HEK293 (cell line): ENCODE results near the gene CACNA1C.

Experiments used
- CTCF ChIA-PET: fragments of 350-600 bp; formaldehyde crosslinking; extraction: SDS; loops from one replicate; lab custom pipeline; 2021; ENCODE audit warnings: antibody characterized with exemption; lab: Yijun Ruan, JAX
- POLR2A ChIA-PET: fragments of 300-600 bp; formaldehyde crosslinking; extraction: SDS; loops from one replicate; lab custom pipeline; 2020; ENCODE audit warnings: antibody characterized with exemption, inconsistent platforms; lab: Yijun Ruan, JAX
- H3K27ac ChIP-seq: fragments of 200-500 bp; sonication (Bioruptor generic); 2 replicates; pipeline ENCODE4 v1.5.1; 2014; ENCODE audit warnings: low read depth, low read length, control low read depth, inconsistent platforms; ENCODE audit errors: extremely low read depth
- H3K36me3 ChIP-seq, 2 experiments: fragments of 200-500 bp in 1 of 2; sonication (Bioruptor generic) in 1 of 2; 1 replicate in 1 of 2; 2 replicates in 1 of 2; pipeline ENCODE4 v1.5.1; 2014 to 2017; ENCODE audit warnings: inconsistent platforms in 2 of 2, low read length in 2 of 2; ENCODE audit not compliant: control insufficient read depth in 2 of 2, insufficient read depth in 1 of 2
- H3K4me1 ChIP-seq: fragments of 200-500 bp; sonication (Bioruptor generic); 2 replicates; pipeline ENCODE4 v1.5.1; 2014; ENCODE audit warnings: mild to moderate bottlenecking, low read length, inconsistent platforms; ENCODE audit not compliant: control insufficient read depth, insufficient read depth
- H3K4me3 ChIP-seq: 2 replicates; pipeline ENCODE4 v1.5.1; 2011; ENCODE audit warnings: low read depth, mild to moderate bottlenecking, control low read depth, low read length, moderate library complexity
- H3K9me3 ChIP-seq: fragments of 200-500 bp; sonication (Bioruptor generic); 2 replicates; pipeline ENCODE4 v1.5.1; 2014; ENCODE audit warnings: low read depth, low read length, inconsistent platforms; ENCODE audit not compliant: control insufficient read depth, insufficient read depth
- GLI4 ChIP-seq: fragments of 450-650 bp; formaldehyde crosslinking; IDR thresholded peaks from 2 replicates; pipeline ENCODE4 v1.5.1; 2016; ENCODE audit warnings: missing biosample characterization, missing genetic modification characterization
- GLIS1 ChIP-seq: fragments of 450-650 bp; formaldehyde crosslinking; IDR thresholded peaks from 2 replicates; pipeline ENCODE4 v1.5.1; 2016; ENCODE audit warnings: missing biosample characterization, missing genetic modification characterization
- HOXD13 ChIP-seq: sonication (generic); formaldehyde crosslinking; IDR thresholded peaks from 2 replicates; pipeline ENCODE4 v1.8.0; 2022; ENCODE audit warnings: missing genetic modification reagents, borderline replicate concordance
- KLF10 ChIP-seq: fragments of 450-650 bp; IDR thresholded peaks from 2 replicates; pipeline ENCODE4 v1.5.1; 2018; ENCODE audit warnings: missing biosample characterization, mild to moderate bottlenecking, missing genetic modification characterization
- WT1 ChIP-seq: fragments of 450-650 bp; formaldehyde crosslinking; IDR thresholded peaks from 2 replicates; pipeline ENCODE4 v1.5.1; 2016; ENCODE audit warnings: missing biosample characterization, missing genetic modification characterization
- ZBTB17 ChIP-seq: fragments of 450-650 bp; formaldehyde crosslinking; IDR thresholded peaks from 2 replicates; pipeline ENCODE4 v1.5.1; 2016; ENCODE audit warnings: missing biosample characterization, missing genetic modification characterization
- ZFP41 ChIP-seq: fragments of 450-650 bp; formaldehyde crosslinking; IDR thresholded peaks from 2 replicates; pipeline ENCODE4 v1.5.1; 2016; ENCODE audit warnings: missing biosample characterization, missing genetic modification characterization, borderline replicate concordance
- ZIC2 ChIP-seq: fragments of 450-650 bp; formaldehyde crosslinking; IDR thresholded peaks from 2 replicates; pipeline ENCODE4 v1.5.1; 2016; ENCODE audit warnings: missing biosample characterization, missing genetic modification characterization
- ZNF146 ChIP-seq: fragments of 450-650 bp; formaldehyde crosslinking; IDR thresholded peaks from 2 replicates; pipeline ENCODE4 v1.5.1; 2016; ENCODE audit warnings: missing biosample characterization, missing genetic modification characterization
- ZNF155 ChIP-seq: fragments of 450-650 bp; formaldehyde crosslinking; IDR thresholded peaks from 2 replicates; pipeline ENCODE4 v1.5.1; 2016; ENCODE audit warnings: missing biosample characterization, missing genetic modification characterization
- ZNF174 ChIP-seq: fragments of 450-650 bp; formaldehyde crosslinking; IDR thresholded peaks from 2 replicates; pipeline ENCODE4 v1.5.0; 2017; ENCODE audit warnings: missing biosample characterization, mild to moderate bottlenecking, missing genetic modification characterization
- ZNF19 ChIP-seq: fragments of 450-650 bp; formaldehyde crosslinking; IDR thresholded peaks from 2 replicates; pipeline ENCODE4; 2016; ENCODE audit warnings: missing biosample characterization, missing genetic modification characterization, low read depth
- ZNF324 ChIP-seq: fragments of 450-650 bp; formaldehyde crosslinking; IDR thresholded peaks from 2 replicates; pipeline ENCODE4 v1.5.1; 2016; ENCODE audit warnings: missing biosample characterization, missing genetic modification characterization
- ZNF354C ChIP-seq: fragments of 450-650 bp; formaldehyde crosslinking; IDR thresholded peaks from 2 replicates; pipeline ENCODE4 v1.5.1; 2016; ENCODE audit warnings: missing biosample characterization, missing genetic modification characterization, low read depth, borderline replicate concordance
- ZNF501 ChIP-seq: fragments of 450-650 bp; formaldehyde crosslinking; IDR thresholded peaks from 2 replicates; pipeline ENCODE4 v1.5.1; 2016; ENCODE audit warnings: missing biosample characterization, missing genetic modification characterization
- ZNF548 ChIP-seq: fragments of 450-650 bp; formaldehyde crosslinking; IDR thresholded peaks from 2 replicates; pipeline ENCODE4 v1.5.1; 2016; ENCODE audit warnings: missing biosample characterization, missing genetic modification characterization
- ZSCAN30 ChIP-seq: fragments of 450-650 bp; IDR thresholded peaks from 2 replicates; pipeline ENCODE4 v1.5.1; 2018; ENCODE audit warnings: missing biosample characterization, mild to moderate bottlenecking, missing genetic modification characterization, moderate library complexity
- TF ChIP-seq, protein P1 (sequence below): fragments of 450-650 bp; formaldehyde crosslinking; IDR thresholded peaks from 2 replicates; pipeline ENCODE4 v1.5.1; 2016; ENCODE audit warnings: missing biosample characterization, missing genetic modification characterization
- TF ChIP-seq, protein P2 (sequence below): fragments of 450-650 bp; formaldehyde crosslinking; IDR thresholded peaks from 2 replicates; pipeline ENCODE4 v1.5.1; 2016; ENCODE audit warnings: missing biosample characterization, missing genetic modification characterization
- TF ChIP-seq, protein P3 (sequence below): fragments of 450-650 bp; IDR thresholded peaks from 2 replicates; pipeline ENCODE4 v1.5.1; 2018; ENCODE audit warnings: missing biosample characterization, mild to moderate bottlenecking, missing genetic modification characterization
- TF ChIP-seq, protein P4 (sequence below): fragments of 450-650 bp; formaldehyde crosslinking; IDR thresholded peaks from 2 replicates; pipeline ENCODE4 v1.5.1; 2017; ENCODE audit warnings: missing biosample characterization, missing genetic modification characterization
- TF ChIP-seq, protein P5 (sequence below): fragments of 450-650 bp; formaldehyde crosslinking; IDR thresholded peaks from 2 replicates; pipeline ENCODE4 v1.5.1; 2016; ENCODE audit warnings: missing biosample characterization, missing genetic modification characterization, borderline replicate concordance

Gene CACNA1C

DNA sequence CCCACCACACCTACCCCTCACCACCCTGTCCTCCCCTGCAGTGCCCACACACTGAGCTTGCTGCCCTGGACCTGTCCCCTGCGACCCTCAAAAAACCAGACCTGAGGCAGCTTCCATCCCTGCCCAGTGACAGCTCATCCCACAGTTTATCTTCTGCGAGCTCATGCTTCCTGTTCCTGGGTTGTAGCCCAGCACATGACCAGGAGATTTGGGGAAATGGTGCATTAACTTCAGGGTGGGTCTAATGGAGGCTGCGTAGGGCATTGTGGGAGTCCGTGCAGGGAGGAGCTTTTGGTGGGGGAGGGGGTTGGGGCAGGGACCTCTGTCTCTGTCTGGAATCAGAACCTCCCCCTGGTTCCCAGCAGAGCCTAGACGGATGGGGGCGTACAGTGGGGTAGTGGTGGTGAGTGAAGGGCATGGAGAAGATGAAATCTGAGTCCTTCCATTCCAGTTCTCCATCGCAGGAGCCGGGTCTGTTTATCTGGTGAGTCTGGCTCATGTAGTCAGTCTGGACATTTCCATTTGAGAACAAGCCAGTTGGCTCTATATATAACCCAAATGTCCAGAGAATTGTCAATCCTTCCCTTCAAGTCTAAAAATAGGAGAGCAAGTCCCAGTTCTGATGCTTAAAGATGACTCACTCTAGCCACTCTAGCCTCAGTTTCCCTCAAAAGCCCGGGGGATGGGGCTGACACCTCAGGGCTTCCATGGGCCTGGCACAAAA lies 270.9 kb downstream of the CACNA1C start (continued):
- TF ChIP-seq KLF10 (tag by site-specific recombination): no peak

DNA sequence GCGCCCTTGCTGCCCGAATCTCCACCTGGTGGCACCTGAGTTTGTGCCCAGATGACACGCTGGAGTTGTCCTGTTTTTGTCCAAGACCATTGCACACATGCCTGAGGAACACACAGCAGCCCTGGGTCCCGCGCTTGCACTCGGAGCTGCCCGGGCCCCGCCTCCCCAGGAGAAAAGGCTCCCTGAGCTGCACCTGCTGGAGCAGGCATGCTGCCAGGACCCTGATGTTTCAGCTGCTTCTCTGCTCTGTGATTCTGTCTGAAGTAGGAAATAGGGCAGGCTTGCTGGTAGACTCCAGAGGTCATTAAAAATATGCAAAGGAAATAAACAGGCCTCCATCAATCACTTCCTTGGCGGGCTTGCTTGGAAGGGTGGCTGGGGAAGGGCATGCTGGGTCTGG lies 271.6 kb downstream of the CACNA1C start:
- ChIA-PET CTCF (no interaction called here), POLR2A (no interaction called here)
- H3K9me3 ChIP-seq: no peaks in the 10 kb centered on the region
- H3K36me3 ChIP-seq: no peaks in the 10 kb centered on the region
- H3K4me3 ChIP-seq: no peak overlapping the region
- TF ChIP-seq ZNF155 (tag by site-specific recombination) (no peak), ZNF548 (tag by site-specific recombination) (no peak), GLIS1 (tag by site-specific recombination) (peak; percentile 30; the same call in 1 of the 2 replicates), ZNF174 (no peak), ZNF324 (tag by site-specific recombination) (no peak), ZFP41 (tag by site-specific recombination) (no peak), ZBTB17 (tag by site-specific recombination) (peak; percentile 35; the same call in 1 of the 2 replicates), ZNF19 (no peak), ZNF501 (no peak), ZSCAN30 (tag by site-specific recombination) (no peak), ZIC2 (tag by site-specific recombination) (peak; percentile 60), ZNF146 (tag by site-specific recombination) (no peak), WT1 (tag by site-specific recombination) (no peak), HOXD13 (CRISPR knock-in tag) (no peak), ZNF354C (tag by site-specific recombination) (no peak), GLI4 (tag by site-specific recombination) (no peak)
- TF ChIP-seq, protein P1, sequence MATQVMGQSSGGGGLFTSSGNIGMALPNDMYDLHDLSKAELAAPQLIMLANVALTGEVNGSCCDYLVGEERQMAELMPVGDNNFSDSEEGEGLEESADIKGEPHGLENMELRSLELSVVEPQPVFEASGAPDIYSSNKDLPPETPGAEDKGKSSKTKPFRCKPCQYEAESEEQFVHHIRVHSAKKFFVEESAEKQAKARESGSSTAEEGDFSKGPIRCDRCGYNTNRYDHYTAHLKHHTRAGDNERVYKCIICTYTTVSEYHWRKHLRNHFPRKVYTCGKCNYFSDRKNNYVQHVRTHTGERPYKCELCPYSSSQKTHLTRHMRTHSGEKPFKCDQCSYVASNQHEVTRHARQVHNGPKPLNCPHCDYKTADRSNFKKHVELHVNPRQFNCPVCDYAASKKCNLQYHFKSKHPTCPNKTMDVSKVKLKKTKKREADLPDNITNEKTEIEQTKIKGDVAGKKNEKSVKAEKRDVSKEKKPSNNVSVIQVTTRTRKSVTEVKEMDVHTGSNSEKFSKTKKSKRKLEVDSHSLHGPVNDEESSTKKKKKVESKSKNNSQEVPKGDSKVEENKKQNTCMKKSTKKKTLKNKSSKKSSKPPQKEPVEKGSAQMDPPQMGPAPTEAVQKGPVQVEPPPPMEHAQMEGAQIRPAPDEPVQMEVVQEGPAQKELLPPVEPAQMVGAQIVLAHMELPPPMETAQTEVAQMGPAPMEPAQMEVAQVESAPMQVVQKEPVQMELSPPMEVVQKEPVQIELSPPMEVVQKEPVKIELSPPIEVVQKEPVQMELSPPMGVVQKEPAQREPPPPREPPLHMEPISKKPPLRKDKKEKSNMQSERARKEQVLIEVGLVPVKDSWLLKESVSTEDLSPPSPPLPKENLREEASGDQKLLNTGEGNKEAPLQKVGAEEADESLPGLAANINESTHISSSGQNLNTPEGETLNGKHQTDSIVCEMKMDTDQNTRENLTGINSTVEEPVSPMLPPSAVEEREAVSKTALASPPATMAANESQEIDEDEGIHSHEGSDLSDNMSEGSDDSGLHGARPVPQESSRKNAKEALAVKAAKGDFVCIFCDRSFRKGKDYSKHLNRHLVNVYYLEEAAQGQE: no peak
- TF ChIP-seq, protein P2, sequence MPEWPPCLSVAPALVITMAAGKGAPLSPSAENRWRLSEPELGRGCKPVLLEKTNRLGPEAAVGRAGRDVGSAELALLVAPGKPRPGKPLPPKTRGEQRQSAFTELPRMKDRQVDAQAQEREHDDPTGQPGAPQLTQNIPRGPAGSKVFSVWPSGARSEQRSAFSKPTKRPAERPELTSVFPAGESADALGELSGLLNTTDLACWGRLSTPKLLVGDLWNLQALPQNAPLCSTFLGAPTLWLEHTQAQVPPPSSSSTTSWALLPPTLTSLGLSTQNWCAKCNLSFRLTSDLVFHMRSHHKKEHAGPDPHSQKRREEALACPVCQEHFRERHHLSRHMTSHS (tag by site-specific recombination): no peak
- TF ChIP-seq, protein P3, sequence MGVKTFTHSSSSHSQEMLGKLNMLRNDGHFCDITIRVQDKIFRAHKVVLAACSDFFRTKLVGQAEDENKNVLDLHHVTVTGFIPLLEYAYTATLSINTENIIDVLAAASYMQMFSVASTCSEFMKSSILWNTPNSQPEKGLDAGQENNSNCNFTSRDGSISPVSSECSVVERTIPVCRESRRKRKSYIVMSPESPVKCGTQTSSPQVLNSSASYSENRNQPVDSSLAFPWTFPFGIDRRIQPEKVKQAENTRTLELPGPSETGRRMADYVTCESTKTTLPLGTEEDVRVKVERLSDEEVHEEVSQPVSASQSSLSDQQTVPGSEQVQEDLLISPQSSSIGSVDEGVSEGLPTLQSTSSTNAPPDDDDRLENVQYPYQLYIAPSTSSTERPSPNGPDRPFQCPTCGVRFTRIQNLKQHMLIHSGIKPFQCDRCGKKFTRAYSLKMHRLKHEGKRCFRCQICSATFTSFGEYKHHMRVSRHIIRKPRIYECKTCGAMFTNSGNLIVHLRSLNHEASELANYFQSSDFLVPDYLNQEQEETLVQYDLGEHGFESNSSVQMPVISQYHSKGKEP: peak; percentile 27; the same call in 1 of the 2 replicates
- TF ChIP-seq, protein P4, sequence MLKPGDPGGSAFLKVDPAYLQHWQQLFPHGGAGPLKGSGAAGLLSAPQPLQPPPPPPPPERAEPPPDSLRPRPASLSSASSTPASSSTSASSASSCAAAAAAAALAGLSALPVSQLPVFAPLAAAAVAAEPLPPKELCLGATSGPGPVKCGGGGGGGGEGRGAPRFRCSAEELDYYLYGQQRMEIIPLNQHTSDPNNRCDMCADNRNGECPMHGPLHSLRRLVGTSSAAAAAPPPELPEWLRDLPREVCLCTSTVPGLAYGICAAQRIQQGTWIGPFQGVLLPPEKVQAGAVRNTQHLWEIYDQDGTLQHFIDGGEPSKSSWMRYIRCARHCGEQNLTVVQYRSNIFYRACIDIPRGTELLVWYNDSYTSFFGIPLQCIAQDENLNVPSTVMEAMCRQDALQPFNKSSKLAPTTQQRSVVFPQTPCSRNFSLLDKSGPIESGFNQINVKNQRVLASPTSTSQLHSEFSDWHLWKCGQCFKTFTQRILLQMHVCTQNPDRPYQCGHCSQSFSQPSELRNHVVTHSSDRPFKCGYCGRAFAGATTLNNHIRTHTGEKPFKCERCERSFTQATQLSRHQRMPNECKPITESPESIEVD (tag by site-specific recombination): no peak
- TF ChIP-seq, protein P5, sequence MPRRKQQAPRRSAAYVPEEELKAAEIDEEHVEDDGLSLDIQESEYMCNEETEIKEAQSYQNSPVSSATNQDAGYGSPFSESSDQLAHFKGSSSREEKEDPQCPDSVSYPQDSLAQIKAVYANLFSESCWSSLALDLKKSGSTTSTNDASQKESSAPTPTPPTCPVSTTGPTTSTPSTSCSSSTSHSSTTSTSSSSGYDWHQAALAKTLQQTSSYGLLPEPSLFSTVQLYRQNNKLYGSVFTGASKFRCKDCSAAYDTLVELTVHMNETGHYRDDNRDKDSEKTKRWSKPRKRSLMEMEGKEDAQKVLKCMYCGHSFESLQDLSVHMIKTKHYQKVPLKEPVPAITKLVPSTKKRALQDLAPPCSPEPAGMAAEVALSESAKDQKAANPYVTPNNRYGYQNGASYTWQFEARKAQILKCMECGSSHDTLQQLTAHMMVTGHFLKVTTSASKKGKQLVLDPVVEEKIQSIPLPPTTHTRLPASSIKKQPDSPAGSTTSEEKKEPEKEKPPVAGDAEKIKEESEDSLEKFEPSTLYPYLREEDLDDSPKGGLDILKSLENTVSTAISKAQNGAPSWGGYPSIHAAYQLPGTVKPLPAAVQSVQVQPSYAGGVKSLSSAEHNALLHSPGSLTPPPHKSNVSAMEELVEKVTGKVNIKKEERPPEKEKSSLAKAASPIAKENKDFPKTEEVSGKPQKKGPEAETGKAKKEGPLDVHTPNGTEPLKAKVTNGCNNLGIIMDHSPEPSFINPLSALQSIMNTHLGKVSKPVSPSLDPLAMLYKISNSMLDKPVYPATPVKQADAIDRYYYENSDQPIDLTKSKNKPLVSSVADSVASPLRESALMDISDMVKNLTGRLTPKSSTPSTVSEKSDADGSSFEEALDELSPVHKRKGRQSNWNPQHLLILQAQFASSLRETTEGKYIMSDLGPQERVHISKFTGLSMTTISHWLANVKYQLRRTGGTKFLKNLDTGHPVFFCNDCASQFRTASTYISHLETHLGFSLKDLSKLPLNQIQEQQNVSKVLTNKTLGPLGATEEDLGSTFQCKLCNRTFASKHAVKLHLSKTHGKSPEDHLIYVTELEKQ: no peak
- H3K4me1 ChIP-seq: no peaks in the 10 kb centered on the region
- no peak overlapping the region for H3K27ac ChIP-seq
